GM12878 (cell line): ENCODE results near the gene MSI2. TPM values are rescaled to one million over a fixed set of nuclear protein-coding genes. Genes with fewer than 3 reads are reported as not detected.
A peak's percentile ranks its signal among the peaks of the same experiment; 100 is the strongest.

Experiments used
- ATAC-seq: fragments of 200-7000 bp; cut with Tn5 transposase; 3 replicates; pipeline ENCODE4 v1.9.1; 2020; ENCODE audit warnings: mild to moderate bottlenecking, moderate library complexity
- BruUV-seq: library from RNA; stranded (reverse); fragments of 400-500 nt; replicated peaks from 2 replicates; lab custom pipeline; 2021; lab: Mats Ljungman, UMichigan
- CTCF ChIA-PET: fragments of 300-600 bp; sonication (Branson Sonifier 250); formaldehyde crosslinking; extraction: SDS; loops from one replicate; lab custom pipeline; 2021; ENCODE audit warnings: inconsistent platforms; lab: Yijun Ruan, JAX
- POLR2A ChIA-PET: fragments of 350-600 bp; formaldehyde crosslinking; extraction: SDS; loops from one replicate; lab custom pipeline; 2021; ENCODE audit warnings: inconsistent platforms; lab: Charles Lee
- RAD21 ChIA-PET: fragments of 300-600 bp; sonication (Branson Sonifier 250); formaldehyde crosslinking; loops from one replicate; lab custom pipeline; 2023; ENCODE audit warnings: antibody characterized with exemption; ENCODE audit not compliant: unreplicated experiment; lab: Charles Lee
- SMC1A ChIA-PET: fragments of 300-600 bp; sonication (Branson Sonifier 250); formaldehyde crosslinking; loops from one replicate; lab custom pipeline; 2023; ENCODE audit not compliant: unreplicated experiment, uncharacterized antibody; lab: Charles Lee
- DNase-seq: peaks from one replicate; pipeline ENCODE4 v3.0.0-alpha.2; 2011; ENCODE audit warnings: low read depth, low spot score
- FAIRE-seq: peaks from 3 replicates; lab custom pipeline; 2011; peaks lifted over from hg19 to GRCh38; lab: Jason Lieb, UNC
- H2AFZ ChIP-seq: 2 replicates; pipeline ENCODE4 v1.6.0; 2011; ENCODE audit warnings: low read depth, low read length, control low read depth; ENCODE audit not compliant: control insufficient read depth
- H3K27ac ChIP-seq: 2 replicates; pipeline ENCODE4 v1.5.1; 2011; ENCODE audit warnings: control low read depth; ENCODE audit not compliant: control insufficient read depth, insufficient read depth
- H3K27me3 ChIP-seq, 2 experiments: replicated peaks in 1 of 2; 2 replicates each; pipeline versions ENCODE4 v1.6.0 to v1.6.1; 2011; ENCODE audit warnings: low read length in 1 of 2; ENCODE audit not compliant: control insufficient read depth in 2 of 2, insufficient read depth in 2 of 2
- H3K36me3 ChIP-seq, 2 experiments: 2 replicates each; pipeline ENCODE4 v1.5.1; 2011; ENCODE audit warnings: low read length in 1 of 2; ENCODE audit not compliant: control insufficient read depth in 2 of 2, insufficient read depth in 2 of 2
- H3K4me1 ChIP-seq: 2 replicates; pipeline ENCODE4 v1.6.1; 2011; ENCODE audit warnings: mild to moderate bottlenecking, low read length, moderate library complexity, mixed read lengths; ENCODE audit not compliant: control insufficient read depth, insufficient read depth
- H3K4me2 ChIP-seq: 2 replicates; pipeline ENCODE4 v1.6.0; 2011; ENCODE audit warnings: control low read depth; ENCODE audit not compliant: control insufficient read depth, insufficient read depth
- H3K4me3 ChIP-seq: fragments of 200-600 bp; sonication (generic); 2 replicates; pipeline ENCODE4 v1.5.1; 2016
- H3K79me2 ChIP-seq: 2 replicates; pipeline ENCODE4 v1.6.0; 2011; ENCODE audit warnings: low read length; ENCODE audit not compliant: control insufficient read depth, insufficient read depth
- H3K9ac ChIP-seq: 2 replicates; pipeline ENCODE4 v1.8.0; 2011; ENCODE audit warnings: low read length, control low read depth, mixed read lengths; ENCODE audit not compliant: control insufficient read depth, insufficient read depth
- H3K9me3 ChIP-seq: replicated peaks from 3 replicates; pipeline ENCODE4 v1.5.1; 2011; ENCODE audit warnings: mild to moderate bottlenecking, low read length; ENCODE audit not compliant: control insufficient read depth, insufficient read depth
- H4K20me1 ChIP-seq: 2 replicates; pipeline ENCODE4 v1.6.0; 2011; ENCODE audit not compliant: control insufficient read depth, insufficient read depth
- BHLHE40 ChIP-seq, 2 experiments: fragments of 450-650 bp in 1 of 2; IDR thresholded peaks; 2 replicates each; pipeline ENCODE4 v1.6.1; 2011 to 2017; ENCODE audit warnings: low read depth in 2 of 2, borderline replicate concordance in 1 of 2, improper control_type of control experiment in 1 of 2, low read length in 1 of 2, mild to moderate bottlenecking in 1 of 2
- DPF2 ChIP-seq: fragments of 450-650 bp; IDR thresholded peaks from 2 replicates; pipeline ENCODE4 v1.6.1; 2017; ENCODE audit warnings: mild to moderate bottlenecking
- ELK1 ChIP-seq: IDR thresholded peaks from 2 replicates; pipeline ENCODE4 v1.6.1; 2012; ENCODE audit warnings: low read depth, low read length, improper control_type of control experiment
- GATAD2B ChIP-seq: fragments of 450-650 bp; conservative IDR thresholded peaks from 2 replicates; pipeline ENCODE4 v1.6.1; 2017; ENCODE audit warnings: low read depth, mild to moderate bottlenecking, moderate library complexity
- MYC ChIP-seq: IDR thresholded peaks from 2 replicates; pipeline ENCODE4 v1.6.1; 2011; ENCODE audit warnings: mild to moderate bottlenecking, low read length, moderate library complexity, inconsistent platforms; ENCODE audit not compliant: insufficient read depth, insufficient replicate concordance, insufficient read length, severe bottlenecking
- PAX8 ChIP-seq: fragments of 450-650 bp; IDR thresholded peaks from 2 replicates; pipeline ENCODE4 v1.6.1; 2017; ENCODE audit warnings: mild to moderate bottlenecking, moderate library complexity
- POLR2A ChIP-seq: IDR thresholded peaks from 2 replicates; pipeline ENCODE4 v1.6.1; 2011; ENCODE audit warnings: low read depth, mild to moderate bottlenecking, low read length
- RELB ChIP-seq: fragments of 450-650 bp; IDR thresholded peaks from 2 replicates; pipeline ENCODE4 v1.6.1; 2017; ENCODE audit warnings: low read depth, mild to moderate bottlenecking, moderate library complexity
- SRF ChIP-seq, 2 experiments: IDR thresholded peaks; 2 replicates each; pipeline ENCODE4 v1.6.1; 2011; ENCODE audit warnings: low read depth in 2 of 2, low read length in 2 of 2, mild to moderate bottlenecking in 1 of 2, moderate library complexity in 1 of 2
- TARDBP ChIP-seq: IDR thresholded peaks from 2 replicates; pipeline ENCODE4 v1.6.1; 2016; ENCODE audit warnings: borderline replicate concordance
- TCF12 ChIP-seq: IDR thresholded peaks from 2 replicates; pipeline ENCODE4 v1.6.1; 2011; ENCODE audit warnings: low read depth, mild to moderate bottlenecking, low read length
- ZBED1 ChIP-seq: IDR thresholded peaks from 2 replicates; pipeline ENCODE4 v1.6.1; 2016; ENCODE audit warnings: borderline replicate concordance
- ZNF687 ChIP-seq: fragments of 450-650 bp; IDR thresholded peaks from 2 replicates; pipeline ENCODE4 v1.6.1; 2017; ENCODE audit warnings: mild to moderate bottlenecking, moderate library complexity
- WGBS: methylation state at CpG from one replicate; pipeline ENCODE4 v1.1.6; 2016; ENCODE audit warnings: low lambda C conversion rate; ENCODE audit not compliant: insufficient replicate concordance, insufficient coverage; ENCODE audit errors: missing lambda C conversion rate; 5-methylcytosine and 5-hydroxymethylcytosine counted together
- in situ Hi-C: fragments of 300-500 bp; cut with MboI; formaldehyde crosslinking; loops from 9 replicates; pipeline ENCODE4 v1.14.3; 2018; ENCODE audit warnings: mixed read lengths
- intact Hi-C: fragments of 100-400 bp; cut with micrococcal nuclease; formaldehyde crosslinking; loops from one replicate; pipeline ENCODE4 v1.14.2; 2022; ENCODE audit not compliant: unreplicated experiment
- polyA plus RNA-seq, 11 experiments: library from polyadenylated mRNA; depleted of rRNA in 4 of 11; unstranded in 6 of 11; stranded (reverse) in 5 of 11; fragments of >200 nt; fragmentation: Nextera tagmentation in 4 of 11; fragmentation: Illumina TruSeq in 1 of 11; extraction: Ambion mirVana in 4 of 11; extraction: Trizol in 1 of 11; gene quantifications; 1 replicate in 1 of 11; 2 replicates in 10 of 11; pipeline versions ENCODE4 v1.2.1 to v1.2.3, GENCODE V29; 2011 to 2016; ENCODE audit warnings: inconsistent platforms in 2 of 11, missing spikeins in 2 of 11, low read depth in 1 of 11
- total RNA-seq, 4 experiments: library from RNA; depleted of rRNA in 3 of 4; stranded (reverse); fragments of >200 nt in 3 of 4; fragmentation: Illumina TruSeq in 1 of 4; extraction: Trizol in 1 of 4; gene quantifications; 2 replicates each; pipeline versions ENCODE4 v1.2.1 to v1.2.3, GENCODE V29; 2013 to 2021

Gene MSI2
- total and polyA plus RNA-seq, 10 of the 15 experiments (the other 5 are each of a cell fraction or from before 2014, with no cell fraction given) = 6.1 to 76.1 (median 42.0) TPM

- TF ChIP-seq RELB = peak; percentile 62; the same call in 1 of the 2 replicates
Observed at GRCh38 chr17:57459286-57459915, 203.1 kb downstream of the MSI2 start (continued).

- ChIA-PET CTCF (interaction anchor here (0.6 to 5.3 kb wide), 11 partner anchors 8 to 373 kb away, joined by 3 to 25 read pairs (median 5); no protein-coding TSS in a partner anchor), SMC1A (interaction anchor here (0.9 to 4.4 kb wide), 15 partner anchors 9 to 218 kb away, joined by 3 to 24 read pairs (median 4); no protein-coding TSS in a partner anchor), RAD21 (interaction anchor here (0.7 to 3.8 kb wide), 11 partner anchors 8 to 218 kb away, joined by 3 to 24 read pairs (median 7); no protein-coding TSS in a partner anchor), POLR2A (interaction anchor here (0.6 to 2.3 kb wide), 7 partner anchors 9 to 575 kb away, joined by 4 to 9 read pairs (median 5); no protein-coding TSS in a partner anchor)
- in situ Hi-C loops = no loop called here
- no peak overlapping the region for H3K4me3 ChIP-seq
- ATAC-seq = peak; percentile 46
- no peak for DNase-seq
- no peaks in the 10 kb centered on the region for H4K20me1 ChIP-seq
- no TSS peak for BruUV-seq
- H2AFZ ChIP-seq = no peak overlapping the region
- FAIRE-seq = no peak
- H3K9me3 ChIP-seq = no peaks in the 10 kb centered on the region
- H3K4me2 ChIP-seq = no peak overlapping the region
- intact Hi-C loops = loop anchor here (5.0 kb wide), 1 partner anchor 66 kb away; no protein-coding TSS in a partner anchor
- H3K27ac ChIP-seq = peak overlapping the region; percentile 99
- 0 out of 2 replicates have a peak overlapping the region, but pooled peaks have one; percentile 9 for H3K9ac ChIP-seq
- no peaks in the 10 kb centered on the region for H3K27me3 ChIP-seq
- peaks cover 84% of the 10 kb centered on the region for H3K4me1 ChIP-seq
- H3K36me3 ChIP-seq = no peaks in the 10 kb centered on the region; a peak in 1 of 4 replicates
- H3K79me2 ChIP-seq = peaks cover 58% of the 10 kb centered on the region
- 0% methylated on average over 6 of the region's 6 CpGs for WGBS
- no peak for TF ChIP-seq PAX8
- no peak for TF ChIP-seq MYC
- peak; percentile 78 for TF ChIP-seq TCF12
- no peak for TF ChIP-seq TARDBP
- TF ChIP-seq DPF2 = peak; percentile 59; the same call in 1 of the 2 replicates
- TF ChIP-seq ZBED1 = no peak
- TF ChIP-seq ELK1 = no peak
- TF ChIP-seq POLR2A = 0 out of 2 replicates have a peak, but pooled peaks have one; percentile 23
- TF ChIP-seq BHLHE40 (IDR thresholded peaks at IDR 0.05; ENCODE audit: borderline replicate concordance in 1 of 2, low read depth in 2 of 2, low read length in 1 of 2) = peak; percentile 29 to 43; a peak in 1 of 4 replicates
- peak; percentile 86 for TF ChIP-seq ZNF687
- TF ChIP-seq SRF (IDR thresholded peaks at IDR 0.05; ENCODE audit: low read depth in 2 of 2, low read length in 2 of 2) = no peak
- TF ChIP-seq GATAD2B = no peak
Observed at GRCh38 chr17:57461082-57461481, 204.8 kb downstream of the MSI2 start.
